Measurements from ENCODE around the gene CHRNA7. TPM values are rescaled to one million over a fixed set of nuclear protein-coding genes. Genes with fewer than 3 reads are reported as not detected.

CHRNA7 gene
- total and polyA plus RNA-seq, 9 of the 15 experiments (the other 6 are each of a cell fraction or from before 2014, with no cell fraction given), result 0.04 TPM; not detected in 8

- H3K27me3 ChIP-seq (ENCODE audit: control insufficient read depth in 2 of 2, insufficient read depth in 2 of 2, low read length in 2 of 2), result no peaks in the 10 kb centered on the region
- no peak for FAIRE-seq
- BruUV-seq (replicated peaks), result no TSS peak
- H2AFZ ChIP-seq (ENCODE audit: low read depth, low read length), result no peak overlapping the region
- ATAC-seq, result no peak
- H3K79me2 ChIP-seq (ENCODE audit: control insufficient read depth, insufficient read depth, low read length), result no peaks in the 10 kb centered on the region
- H3K9me1 ChIP-seq (ENCODE audit: control insufficient read depth, insufficient read depth, low read length), result no peaks in the 10 kb centered on the region
- no peaks in the 10 kb centered on the region for H3K36me3 ChIP-seq (ENCODE audit: control insufficient read depth, insufficient read depth, low read length)
- no peak for DNase-seq (ENCODE audit: extremely low read depth in 1 of 4, low spot score in 3 of 4)
- no peak overlapping the region for H3K27ac ChIP-seq (ENCODE audit: extremely low read depth, low read depth, low read length)
- H3K4me2 ChIP-seq (ENCODE audit: insufficient read depth, low read length), result no peak overlapping the region
- in situ Hi-C loops (cut with MboI) (no loop called here), intact Hi-C loops (cut with micrococcal nuclease) (no loop called here)
- no peak overlapping the region for H3K9ac ChIP-seq (ENCODE audit: insufficient read depth in 1 of 2, low read depth in 2 of 2, low read length in 2 of 2)
- H3K4me1 ChIP-seq (replicated peaks in 1 of 2; ENCODE audit: control insufficient read depth in 2 of 2, insufficient read depth in 2 of 2, low read length in 2 of 2), result no peaks in the 10 kb centered on the region
- CTCF ChIA-PET (ENCODE audit: low intra/inter-chr PET ratio), result no interaction called here
- TF ChIP-seq ZBTB5 (IDR thresholded peaks at IDR 0.05), result no peak
- no peak for TF ChIP-seq PYGO2 (tag; IDR thresholded peaks at IDR 0.05)
- no peak for TF ChIP-seq ZBTB34 (CRISPR knock-in tag; IDR thresholded peaks at IDR 0.05)
- TF ChIP-seq NCOA2 (IDR thresholded peaks at IDR 0.05; ENCODE audit: partially characterized antibody in 2 of 2), result no peak
- no peak for TF ChIP-seq ZNF717 (CRISPR knock-in tag; IDR thresholded peaks at IDR 0.05)
- TF ChIP-seq PHB2 (IDR thresholded peaks at IDR 0.05; ENCODE audit: low read depth), result no peak
- TF ChIP-seq SUPT5H (IDR thresholded peaks at IDR 0.05), result no peak
- TF ChIP-seq, protein P1, sequence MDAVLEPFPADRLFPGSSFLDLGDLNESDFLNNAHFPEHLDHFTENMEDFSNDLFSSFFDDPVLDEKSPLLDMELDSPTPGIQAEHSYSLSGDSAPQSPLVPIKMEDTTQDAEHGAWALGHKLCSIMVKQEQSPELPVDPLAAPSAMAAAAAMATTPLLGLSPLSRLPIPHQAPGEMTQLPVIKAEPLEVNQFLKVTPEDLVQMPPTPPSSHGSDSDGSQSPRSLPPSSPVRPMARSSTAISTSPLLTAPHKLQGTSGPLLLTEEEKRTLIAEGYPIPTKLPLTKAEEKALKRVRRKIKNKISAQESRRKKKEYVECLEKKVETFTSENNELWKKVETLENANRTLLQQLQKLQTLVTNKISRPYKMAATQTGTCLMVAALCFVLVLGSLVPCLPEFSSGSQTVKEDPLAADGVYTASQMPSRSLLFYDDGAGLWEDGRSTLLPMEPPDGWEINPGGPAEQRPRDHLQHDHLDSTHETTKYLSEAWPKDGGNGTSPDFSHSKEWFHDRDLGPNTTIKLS (IDR thresholded peaks at IDR 0.05; ENCODE audit: borderline replicate concordance, low read depth), result no peak
- TF ChIP-seq ZNF766 (CRISPR knock-in tag; conservative IDR thresholded peaks at IDR 0.05), result no peak
- TF ChIP-seq BRD4 (IDR thresholded peaks at IDR 0.05), result no peak
- no peaks in the 10 kb centered on the region for H3K9me3 ChIP-seq (replicated peaks; ENCODE audit: control insufficient read depth, insufficient read depth, low read depth, low read length)
- POLR2A ChIA-PET, result no interaction called here
- no peaks in the 10 kb centered on the region for H4K20me1 ChIP-seq (replicated peaks; ENCODE audit: control insufficient read depth, insufficient read depth, low read length)
- H3K4me3 ChIP-seq, result no peak overlapping the region
Measured at GRCh38 chr15:32089851-32090359, 59.6 kb downstream of the CHRNA7 start.

All from K562 (cell line).